IMR-90 (cell line): ENCODE data around the gene BAZ2B. TPM values are rescaled to one million over a fixed set of nuclear protein-coding genes. Genes with fewer than 3 reads are reported as not detected.

Source experiments
- ATAC-seq: fragments of 200-7000 bp; cut with Tn5 transposase; 2 replicates; pipeline ENCODE4 v1.9.1; 2020; ENCODE audit warnings: low read depth, mild to moderate bottlenecking, moderate library complexity
- BruUV-seq: library from RNA; stranded (reverse); fragments of 400-500 nt; replicated peaks from 2 replicates; lab custom pipeline; 2021; lab: Mats Ljungman, UMichigan
- CTCF ChIA-PET: fragments of 300-600 bp; formaldehyde crosslinking; extraction: SDS; loops from one replicate; lab custom pipeline; 2021; ENCODE audit warnings: antibody characterized with exemption; lab: Yijun Ruan, JAX
- POLR2A ChIA-PET: fragments of 300-600 bp; sonication (Branson Sonifier 250); formaldehyde crosslinking; loops from one replicate; lab custom pipeline; 2022; ENCODE audit warnings: antibody characterized with exemption; ENCODE audit not compliant: unreplicated experiment; lab: Charles Lee
- DNase-seq: peaks from one replicate; pipeline ENCODE4 v3.0.0; 2013
- H2AFZ ChIP-seq: replicated peaks from 2 replicates; pipeline ENCODE3; 2013; ENCODE audit warnings: low read length, mild to moderate bottlenecking; ENCODE audit not compliant: poor library complexity
- H2AK5ac ChIP-seq: 2 replicates; pipeline ENCODE4 v1.6.1; 2013; ENCODE audit warnings: low read depth, low read length, inconsistent platforms
- H2AK9ac ChIP-seq: replicated peaks from 2 replicates; pipeline ENCODE3; 2013; ENCODE audit warnings: mild to moderate bottlenecking, low read depth, low read length, moderate library complexity; ENCODE audit not compliant: poor library complexity
- H2BK120ac ChIP-seq: 2 replicates; pipeline ENCODE4 v1.6.1; 2013; ENCODE audit warnings: low read depth, low read length, inconsistent platforms
- H2BK15ac ChIP-seq: 3 replicates; pipeline ENCODE4 v1.6.1; 2013; ENCODE audit warnings: low read depth, low read length, inconsistent platforms
- H2BK20ac ChIP-seq: 2 replicates; pipeline ENCODE4 v1.6.1; 2013; ENCODE audit warnings: low read depth, mild to moderate bottlenecking, inconsistent platforms, low read length, moderate library complexity
- H2BK5ac ChIP-seq: 2 replicates; pipeline ENCODE4 v1.6.1; 2013; ENCODE audit warnings: mild to moderate bottlenecking, low read depth, low read length, inconsistent platforms; ENCODE audit not compliant: poor library complexity, severe bottlenecking
- H3K14ac ChIP-seq: replicated peaks from 2 replicates; pipeline ENCODE4 v1.6.1; 2013; ENCODE audit warnings: low read depth, low read length, inconsistent platforms
- H3K18ac ChIP-seq: 2 replicates; pipeline ENCODE4 v1.6.1; 2013; ENCODE audit warnings: low read depth, low read length, control low read depth
- H3K23ac ChIP-seq: 2 replicates; pipeline ENCODE4 v1.6.1; 2013; ENCODE audit warnings: low read depth, low read length, inconsistent platforms
- H3K27ac ChIP-seq: 2 replicates; pipeline ENCODE4 v1.5.1; 2013; ENCODE audit warnings: mild to moderate bottlenecking, control low read depth, low read length; ENCODE audit not compliant: insufficient read depth
- H3K27me3 ChIP-seq: 2 replicates; pipeline ENCODE4 v1.6.1; 2013; ENCODE audit warnings: low read length; ENCODE audit not compliant: control insufficient read depth, insufficient read depth
- H3K36me3 ChIP-seq: 2 replicates; pipeline ENCODE4 v1.6.1; 2013; ENCODE audit warnings: low read length, mixed read lengths; ENCODE audit not compliant: control insufficient read depth, insufficient read depth
- H3K4ac ChIP-seq: 2 replicates; pipeline ENCODE4 v1.6.1; 2013; ENCODE audit warnings: low read depth, low read length, inconsistent platforms
- H3K4me1 ChIP-seq: 2 replicates; pipeline ENCODE4 v1.6.1; 2013; ENCODE audit warnings: low read length, mixed read lengths; ENCODE audit not compliant: control insufficient read depth, insufficient read depth
- H3K4me2 ChIP-seq: 2 replicates; pipeline ENCODE4 v1.6.1; 2013; ENCODE audit warnings: low read depth, mild to moderate bottlenecking, control low read depth, low read length, moderate library complexity
- H3K4me3 ChIP-seq: 2 replicates; pipeline ENCODE4 v1.5.1; 2013; ENCODE audit warnings: low read depth, mild to moderate bottlenecking, control low read depth, low read length, moderate library complexity; ENCODE audit not compliant: insufficient read depth
- H3K56ac ChIP-seq: 2 replicates; pipeline ENCODE4 v1.6.1; 2013; ENCODE audit warnings: low read length, inconsistent platforms; ENCODE audit not compliant: insufficient read depth; ENCODE audit errors: extremely low read depth
- H3K79me1 ChIP-seq, 2 experiments: 2 replicates each; pipeline ENCODE4 v1.6.1; 2013; ENCODE audit warnings: low read length in 2 of 2, inconsistent platforms in 1 of 2, low read depth in 1 of 2
- H3K9ac ChIP-seq: 2 replicates; pipeline ENCODE4 v1.6.1; 2013; ENCODE audit warnings: low read depth, low read length, control low read depth
- H3K9me1 ChIP-seq: 2 replicates; pipeline ENCODE4 v1.6.1; 2013; ENCODE audit warnings: low read length, inconsistent platforms; ENCODE audit not compliant: insufficient read depth
- H3K9me3 ChIP-seq: 2 replicates; pipeline ENCODE4 v1.6.1; 2013; ENCODE audit warnings: low read length; ENCODE audit not compliant: control insufficient read depth, insufficient read depth
- H4K20me1 ChIP-seq: 2 replicates; pipeline ENCODE4 v1.6.1; 2013; ENCODE audit warnings: low read length, inconsistent platforms; ENCODE audit not compliant: insufficient read depth
- H4K5ac ChIP-seq: 2 replicates; pipeline ENCODE4 v1.6.1; 2013; ENCODE audit warnings: mild to moderate bottlenecking, low read depth, low read length, control low read depth
- H4K8ac ChIP-seq, 2 experiments: 2 replicates each; pipeline ENCODE4 v1.6.1; 2013; ENCODE audit warnings: low read depth in 2 of 2, low read length in 2 of 2, control low read depth in 1 of 2, inconsistent platforms in 1 of 2
- H4K91ac ChIP-seq: 2 replicates; pipeline ENCODE4 v1.6.1; 2013; ENCODE audit warnings: low read depth, low read length, inconsistent platforms; ENCODE audit not compliant: insufficient read depth
- CTCF ChIP-seq: conservative IDR thresholded peaks from 2 replicates; pipeline ENCODE4 v1.5.1; 2012; ENCODE audit warnings: mild to moderate bottlenecking, low read depth, low read length, improper control_type of control experiment
- FOS ChIP-seq: fragments of 150-350 bp; IDR thresholded peaks from 2 replicates; pipeline ENCODE4 v1.6.1; 2016; ENCODE audit warnings: low read depth, low read length
- RCOR1 ChIP-seq: IDR thresholded peaks from 2 replicates; pipeline ENCODE4 v1.6.1; 2012; ENCODE audit warnings: mild to moderate bottlenecking, low read length, improper control_type of control experiment; ENCODE audit not compliant: insufficient replicate concordance
- RFX5 ChIP-seq: IDR thresholded peaks from 2 replicates; pipeline ENCODE4 v1.8.0; 2012; ENCODE audit warnings: low read depth, mild to moderate bottlenecking, low read length, moderate library complexity
- WGBS, 2 experiments: methylation state at CpG; one replicate each; pipeline versions ENCODE4 v1.1.5 to v1.1.7; 2013; ENCODE audit warnings: missing lambda C conversion rate in 2 of 2; ENCODE audit not compliant: insufficient read length in 1 of 2; ENCODE audit errors: extremely low coverage in 2 of 2; 5-methylcytosine and 5-hydroxymethylcytosine counted together
- dilution Hi-C: fragments of 300-500 bp; cut with HindIII; formaldehyde crosslinking; loops from one replicate; pipeline ENCODE4 v1.14.3; 2018; ENCODE audit warnings: low sequenced_read_pairs; ENCODE audit not compliant: unreplicated experiment
- in situ Hi-C: fragments of 300-500 bp; cut with MboI; formaldehyde crosslinking; loops from 3 replicates; pipeline ENCODE4 v1.14.3; 2019; ENCODE audit warnings: low sequenced_read_pairs, inconsistent platforms, mixed read lengths
- intact Hi-C: fragments of 100-400 bp; cut with micrococcal nuclease; formaldehyde crosslinking; loops from 2 replicates; pipeline ENCODE4 v1.10.0; 2022
- polyA plus RNA-seq, 3 experiments: library from polyadenylated mRNA; depleted of rRNA; stranded (reverse); fragments of >200 nt; gene quantifications; 2 replicates each; pipeline ENCODE4 v1.2.3, GENCODE V29; 2012; ENCODE audit warnings: low replicate concordance in 1 of 3
- total RNA-seq: library from RNA; depleted of rRNA; stranded (reverse); fragments of >200 nt; gene quantifications from 2 replicates; pipeline ENCODE4 v1.2.3, GENCODE V29; 2012

Gene BAZ2B
- total and polyA plus RNA-seq, 2 of the 4 experiments (the other 2 are of a cell fraction) = 8.9 to 42.1 TPM

DNA sequence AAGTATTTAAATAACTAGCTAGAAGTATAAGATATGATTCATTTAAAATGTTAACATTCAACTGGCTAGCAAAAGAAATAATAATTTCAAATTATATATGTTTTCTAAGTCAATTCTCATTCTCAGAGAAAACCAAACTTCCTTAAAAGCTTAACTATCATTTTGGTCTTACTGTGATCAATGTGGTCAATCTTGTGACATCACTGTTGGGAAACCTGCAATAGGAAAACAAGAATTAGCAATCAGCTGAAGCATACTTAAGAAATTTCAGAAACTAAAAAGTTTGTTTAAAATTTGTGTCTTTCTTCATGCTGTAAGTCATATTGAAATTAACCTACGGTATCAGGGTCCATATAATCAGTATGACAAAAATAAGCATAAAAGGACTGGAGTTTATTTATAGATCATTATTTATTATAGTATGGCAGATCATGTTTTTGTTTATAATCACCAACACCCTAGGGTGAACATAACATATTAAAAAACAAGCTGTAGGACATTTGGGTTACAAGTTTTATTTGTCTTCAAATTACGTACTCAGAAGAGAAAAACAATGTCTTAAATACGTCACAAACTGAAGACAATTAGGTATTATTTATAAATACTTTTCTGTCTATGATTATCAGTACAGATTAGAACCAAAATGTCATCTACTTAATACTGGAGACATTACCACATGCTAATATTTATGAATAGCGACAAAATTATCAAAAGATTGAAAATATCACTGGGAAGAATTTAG, 60.5 kb downstream of the BAZ2B start:
- no peak overlapping the region for H2BK20ac ChIP-seq
- H3K18ac ChIP-seq = no peak overlapping the region
- H3K4me2 ChIP-seq = no peak overlapping the region
- no CpG with 5 or more reads among the region's 4 CpGs for WGBS, 2 experiments
- H2AK5ac ChIP-seq = no peak overlapping the region
- H3K4me1 ChIP-seq = no peaks in the 10 kb centered on the region
- H3K9ac ChIP-seq = no peak overlapping the region
- H2BK5ac ChIP-seq = no peak overlapping the region
- H3K9me3 ChIP-seq = no peaks in the 10 kb centered on the region
- intact Hi-C loops (no loop called here), in situ Hi-C loops (no loop called here), dilution Hi-C loops (no loop called here)
- H3K9me1 ChIP-seq = no peaks in the 10 kb centered on the region; the same call in 1 of the 2 replicates
- no peak overlapping the region for H3K14ac ChIP-seq
- no peak overlapping the region for H3K56ac ChIP-seq
- no peak overlapping the region for H2BK120ac ChIP-seq
- no peak overlapping the region for H2BK15ac ChIP-seq
- H3K4me3 ChIP-seq = no peak overlapping the region
- H3K36me3 ChIP-seq = peaks cover 3% of the 10 kb centered on the region; the same call in 1 of the 2 replicates
- no peaks in the 10 kb centered on the region for H3K27me3 ChIP-seq
- ATAC-seq (no peak), DNase-seq (no peak)
- no TSS peak for BruUV-seq
- POLR2A ChIA-PET = no interaction called here
- CTCF ChIA-PET = no interaction called here
- H4K91ac ChIP-seq = no peak overlapping the region
- peaks cover 0 to 15% of the 10 kb centered on the region in 2 experiments; a peak in 3 of 4 replicates for H3K79me1 ChIP-seq
- no peak overlapping the region for H2AK9ac ChIP-seq
- no peak overlapping the region for H3K4ac ChIP-seq
- no peak for TF ChIP-seq RCOR1
- no peak for TF ChIP-seq CTCF
- TF ChIP-seq FOS = no peak
- no peak for TF ChIP-seq RFX5
- H4K5ac ChIP-seq = no peak overlapping the region
- no peak overlapping the region for H4K8ac ChIP-seq
- H4K20me1 ChIP-seq = no peaks in the 10 kb centered on the region
- H3K27ac ChIP-seq = no peak overlapping the region
- H2AFZ ChIP-seq = no peak overlapping the region
- H3K23ac ChIP-seq = no peak overlapping the region
